ENCODE data around the gene ZCCHC7. TPM values are rescaled to one million over a fixed set of nuclear protein-coding genes. Genes with fewer than 3 reads are reported as not detected.

Gene ZCCHC7
- total and polyA plus RNA-seq, 10 of the 15 experiments (the other 5 are each of a cell fraction or from before 2014, with no cell fraction given) = 42.9 to 178 (median 53.3) TPM

GRCh38 chr9:37395663-37396062 lies 275.3 kb downstream of the ZCCHC7 start:
- Histone ChIP-seq H3K27me3 (replicated peaks in 1 of 2; ENCODE audit: control insufficient read depth in 2 of 2, insufficient read depth in 2 of 2, low read length in 1 of 2) (no peaks in the 10 kb centered on the region), H4K20me1 (ENCODE audit: control insufficient read depth, insufficient read depth) (no peaks in the 10 kb centered on the region), H2AFZ (ENCODE audit: control insufficient read depth, low read depth, low read length) (no peak overlapping the region; the same call in 1 of the 2 replicates), H3K9ac (ENCODE audit: control insufficient read depth, insufficient read depth, low read length) (no peak overlapping the region), H3K4me1 (ENCODE audit: control insufficient read depth, insufficient read depth, low read length) (peaks cover 25% of the 10 kb centered on the region), H3K4me2 (ENCODE audit: control insufficient read depth, insufficient read depth) (no peak overlapping the region), H3K36me3 (ENCODE audit: control insufficient read depth in 2 of 2, insufficient read depth in 2 of 2, low read length in 1 of 2) (no peaks in the 10 kb centered on the region), H3K4me3 (no peak overlapping the region), H3K27ac (ENCODE audit: control insufficient read depth, insufficient read depth) (no peak overlapping the region; the same call in 1 of the 2 replicates), H3K9me3 (replicated peaks; ENCODE audit: control insufficient read depth, insufficient read depth, low read length) (no peaks in the 10 kb centered on the region; the same call in 2 of the 3 replicates), H3K79me2 (ENCODE audit: control insufficient read depth, insufficient read depth, low read length) (peaks cover 1% of the 10 kb centered on the region; the same call in 1 of the 2 replicates)
- intact Hi-C loops (cut with micrococcal nuclease; ENCODE audit: unreplicated experiment) = no loop called here
- ChIA-PET SMC1A (ENCODE audit: uncharacterized antibody, unreplicated experiment) (interaction anchor here (0.7 to 1.0 kb wide), 2 partner anchors 73 to 108 kb away, joined by 3 to 4 read pairs; no protein-coding TSS in a partner anchor), POLR2A (interaction anchor here (0.7 to 1.1 kb wide), 3 partner anchors 18 to 154 kb away, joined by 3 to 7 read pairs (median 4); no protein-coding TSS in a partner anchor), RAD21 (ENCODE audit: unreplicated experiment) (no interaction called here), CTCF (interaction anchor here (0.9 to 2.4 kb wide), 5 partner anchors 12 to 86 kb away, joined by 3 to 17 read pairs (median 7); no protein-coding TSS in a partner anchor)
- BruUV-seq (replicated peaks) = no TSS peak
- no peak for FAIRE-seq
- no peak for DNase-seq (ENCODE audit: low read depth, low spot score)
- 76% methylated on average over 8 of the region's 8 CpGs for WGBS (ENCODE audit: insufficient coverage, insufficient replicate concordance, low lambda C conversion rate, missing lambda C conversion rate)
- ATAC-seq = no peak
- in situ Hi-C loops (cut with MboI) = no loop called here
- TF ChIP-seq SKIL (IDR thresholded peaks at IDR 0.05; ENCODE audit: low read depth, poor library complexity, severe bottlenecking) (no peak), REST (IDR thresholded peaks at IDR 0.05; ENCODE audit: low read depth, low read length) (no peak), SIX5 (IDR thresholded peaks at IDR 0.05; ENCODE audit: low read depth, low read length, severe bottlenecking) (no peak), CHD1 (IDR thresholded peaks at IDR 0.05; ENCODE audit: low read depth, low read length) (no peak), ESRRA (IDR thresholded peaks at IDR 0.05; ENCODE audit: low read length) (no peak), SMARCA5 (IDR thresholded peaks at IDR 0.05) (no peak), ZBTB11 (CRISPR knock-in tag; IDR thresholded peaks at IDR 0.05) (no peak), ZNF207 (IDR thresholded peaks at IDR 0.05; ENCODE audit: borderline replicate concordance) (no peak), POU2F2 (IDR thresholded peaks at IDR 0.05; ENCODE audit: borderline replicate concordance, low read depth, low read length) (no peak)

All from GM12878 (cell line).